ENCODE data around the gene GPR156.

GRCh38 chr3:120160050-120160449, 125.0 kb downstream of the GPR156 start:
- TF ChIP-seq EZH2 (IDR thresholded peaks at IDR 0.05; ENCODE audit: low read length), result no peak
- no peak for TF ChIP-seq CTCF (optimal IDR thresholded peaks at IDR 0.05 in 1 of 3, IDR thresholded peaks at IDR 0.05 in 1 of 3, conservative IDR thresholded peaks at IDR 0.05 in 1 of 3; ENCODE audit: extremely low read depth in 1 of 3, insufficient read depth in 2 of 3, low read length in 3 of 3)

Data from keratinocyte (primary cell).